IgD-negative memory B cell (primary cell): ENCODE measurements around the gene NCAM1. TPM values are rescaled to one million over a fixed set of nuclear protein-coding genes. Genes with fewer than 3 reads are reported as not detected.
A peak's percentile ranks its signal among the peaks of the same experiment; 100 is the strongest.

Experiments used
- H3K27ac Mint-ChIP-seq, 3 donors: one replicate each; pipeline ENCODE4 v1.8.0; 2020 to 2022; ENCODE audit warnings: mild to moderate bottlenecking in 3 of 3, mixed read lengths in 3 of 3, moderate library complexity in 1 of 3
- H3K27me3 Mint-ChIP-seq: one replicate; pipeline ENCODE4 v1.8.0; 2021; ENCODE audit warnings: mixed read lengths
- H3K36me3 Mint-ChIP-seq: one replicate; pipeline ENCODE4 v1.8.0; 2020; ENCODE audit warnings: mild to moderate bottlenecking, mixed read lengths
- H3K4me1 Mint-ChIP-seq, 3 donors: one replicate each; pipeline ENCODE4 v1.8.0; 2020 to 2022; ENCODE audit warnings: mixed read lengths in 3 of 3, mild to moderate bottlenecking in 1 of 3
- H3K4me3 Mint-ChIP-seq, 4 donors: one replicate each; pipeline ENCODE4 v1.8.0; 2020 to 2022; ENCODE audit warnings: mild to moderate bottlenecking in 4 of 4, mixed read lengths in 4 of 4, moderate library complexity in 3 of 4
- H3K9me3 Mint-ChIP-seq, 3 donors: one replicate each; pipeline ENCODE4 v1.8.0; 2020 to 2021; ENCODE audit warnings: mixed read lengths in 3 of 3, mild to moderate bottlenecking in 1 of 3
- polyA plus RNA-seq: library from polyadenylated mRNA; unstranded; fragments of 300-500 nt; fragmentation: Illumina TruSeq; gene quantifications from one replicate; pipeline ENCODE4 v1.2.3, GENCODE V29; 2021

NCAM1 gene
- polyA plus RNA-seq, 1 donor from 2014 or later, result not detected

GRCh38 chr11:113075586-113076095 is 114.4 kb downstream of the NCAM1 start:
- Mint-ChIP-seq H3K4me3 (no peak overlapping the region), H3K9me3 (no peaks in the 10 kb centered on the region), H3K4me1 (no peaks in the 10 kb centered on the region), H3K27ac (no peak overlapping the region), H3K27me3 (no peaks in the 10 kb centered on the region), H3K36me3 (no peaks in the 10 kb centered on the region)

DNA sequence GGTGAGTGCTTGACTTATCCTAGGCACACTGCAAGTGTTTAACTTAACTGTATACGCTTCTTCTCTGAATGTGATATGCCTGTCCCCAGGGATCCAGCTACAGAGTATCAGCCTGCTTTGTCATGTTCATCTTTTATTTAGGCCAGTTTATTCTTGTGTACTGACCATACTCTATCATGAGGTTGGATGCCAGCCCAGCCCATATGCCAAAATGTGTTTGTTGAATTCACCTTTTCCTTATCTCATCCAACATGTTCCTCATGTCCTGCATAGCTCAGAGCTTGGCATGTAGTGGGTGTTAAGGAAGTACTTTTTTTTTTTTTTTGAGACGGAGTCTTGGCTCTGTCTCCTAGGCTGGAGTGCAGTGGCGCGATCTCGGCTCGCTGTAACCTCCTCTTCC is 116.2 kb downstream of the NCAM1 start:
- Mint-ChIP-seq H3K9me3 (no peaks in the 10 kb centered on the region), H3K4me3 (no peak overlapping the region), H3K36me3 (no peaks in the 10 kb centered on the region), H3K27ac (no peak overlapping the region), H3K27me3 (no peaks in the 10 kb centered on the region), H3K4me1 (no peaks in the 10 kb centered on the region)

- Mint-ChIP-seq H3K27ac (no peak overlapping the region), H3K9me3 (no peaks in the 10 kb centered on the region), H3K4me1 (no peaks in the 10 kb centered on the region), H3K36me3 (no peaks in the 10 kb centered on the region), H3K4me3 (no peak overlapping the region), H3K27me3 (peaks cover 3% of the 10 kb centered on the region)
These were observed 121.2 kb downstream of the NCAM1 start for GRCh38 chr11:113082341-113082955.

GRCh38 chr11:113083571-113083970 is 122.4 kb downstream of the NCAM1 start:
- no peaks in the 10 kb centered on the region for H3K4me1 Mint-ChIP-seq
- no peaks in the 10 kb centered on the region for H3K36me3 Mint-ChIP-seq
- H3K27me3 Mint-ChIP-seq, result peaks cover 3% of the 10 kb centered on the region
- H3K9me3 Mint-ChIP-seq, result no peaks in the 10 kb centered on the region
- H3K27ac Mint-ChIP-seq, result no peak overlapping the region
- no peak overlapping the region for H3K4me3 Mint-ChIP-seq

DNA sequence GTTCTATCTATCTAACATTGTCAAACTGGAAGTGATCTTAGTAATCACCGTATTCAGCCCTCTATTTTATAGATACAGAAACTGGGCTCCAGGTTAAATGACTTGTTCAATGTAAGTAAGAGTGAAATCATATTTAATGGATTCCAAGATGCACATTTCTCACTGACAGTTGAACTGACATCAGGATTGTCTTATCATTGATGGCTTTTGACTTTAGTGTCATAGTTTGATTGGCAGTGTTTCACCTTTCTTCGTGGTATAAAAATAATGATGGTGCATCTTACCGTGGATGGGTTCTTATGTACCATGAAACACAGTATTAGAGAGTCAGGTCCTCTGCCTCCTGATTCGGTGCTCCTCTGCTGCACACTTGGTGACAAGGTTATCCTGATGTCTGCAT is 123.1 kb downstream of the NCAM1 start:
- Mint-ChIP-seq H3K27me3 (peaks cover 3% of the 10 kb centered on the region), H3K27ac (no peak overlapping the region), H3K4me1 (no peaks in the 10 kb centered on the region), H3K36me3 (no peaks in the 10 kb centered on the region), H3K9me3 (no peaks in the 10 kb centered on the region), H3K4me3 (no peak overlapping the region)

DNA sequence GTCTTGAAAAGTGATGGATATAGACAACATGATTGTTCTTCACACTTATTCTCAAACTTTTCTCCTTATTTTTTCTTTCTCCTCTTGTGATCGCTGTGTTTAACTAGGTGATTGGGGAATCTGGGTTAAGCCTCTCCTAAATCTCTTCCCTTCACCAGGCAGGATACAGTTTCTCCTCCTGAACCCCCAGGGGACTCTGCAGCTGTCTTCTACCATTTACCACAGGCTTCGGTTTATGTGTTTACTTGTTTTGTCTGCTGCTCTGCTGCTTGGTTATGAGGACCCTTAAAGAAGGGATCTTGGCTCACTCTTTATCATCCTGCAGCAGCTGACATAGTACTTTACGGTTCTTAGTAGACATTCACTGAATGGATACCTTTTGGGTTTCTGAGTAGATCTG is 124.2 kb downstream of the NCAM1 start:
- Mint-ChIP-seq H3K4me1 (no peaks in the 10 kb centered on the region), H3K27me3 (peaks cover 4% of the 10 kb centered on the region), H3K27ac (peak overlapping the region in 1 of 3 donors; percentile 34), H3K4me3 (no peak overlapping the region), H3K9me3 (no peaks in the 10 kb centered on the region), H3K36me3 (no peaks in the 10 kb centered on the region)

- peaks cover 4% of the 10 kb centered on the region for H3K27me3 Mint-ChIP-seq
- no peaks in the 10 kb centered on the region for H3K36me3 Mint-ChIP-seq
- H3K4me3 Mint-ChIP-seq, result no peak overlapping the region
- H3K9me3 Mint-ChIP-seq, result no peaks in the 10 kb centered on the region
- H3K4me1 Mint-ChIP-seq, result no peaks in the 10 kb centered on the region
- no peak overlapping the region for H3K27ac Mint-ChIP-seq
These were observed 126.5 kb downstream of the NCAM1 start for GRCh38 chr11:113087706-113088105.

DNA sequence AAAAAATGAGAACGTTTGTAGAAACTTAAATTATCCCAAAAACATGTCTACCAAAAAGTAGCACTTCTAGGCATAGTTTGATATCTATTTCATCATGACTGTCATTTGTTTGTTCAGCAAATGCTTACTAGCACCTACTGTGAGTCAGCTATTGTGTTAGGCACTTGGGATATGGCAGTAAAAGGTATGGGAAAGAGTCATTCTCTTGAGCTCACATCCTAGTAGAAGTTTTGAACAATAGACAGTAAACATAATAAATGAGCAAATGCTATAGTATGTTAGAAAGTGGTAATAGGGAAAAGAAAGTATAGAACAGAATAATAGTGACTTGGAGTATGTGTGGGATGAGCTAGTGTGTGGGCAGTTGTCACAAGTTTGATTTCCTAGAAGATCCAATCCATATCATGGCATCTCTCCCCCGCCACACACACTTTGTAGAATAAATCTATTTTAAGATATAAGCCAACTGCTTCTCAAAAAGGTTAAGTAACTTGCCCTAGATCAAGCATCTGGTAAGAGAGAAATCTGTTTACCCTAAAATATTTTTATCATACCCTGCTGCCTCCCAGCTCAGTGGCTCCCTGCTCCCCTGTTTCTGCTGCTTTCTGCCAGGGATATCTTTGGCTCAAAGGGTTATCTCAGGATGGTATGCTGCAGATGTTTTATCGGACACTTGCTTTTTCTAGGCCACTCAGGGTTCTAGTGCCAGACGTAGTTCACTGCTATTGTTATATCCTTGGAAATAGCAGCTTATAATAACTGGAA is 129.7 kb downstream of the NCAM1 start:
- Mint-ChIP-seq H3K27me3 (peaks cover 5% of the 10 kb centered on the region), H3K4me1 (no peaks in the 10 kb centered on the region), H3K4me3 (no peak overlapping the region), H3K36me3 (no peaks in the 10 kb centered on the region), H3K27ac (no peak overlapping the region), H3K9me3 (no peaks in the 10 kb centered on the region)

DNA sequence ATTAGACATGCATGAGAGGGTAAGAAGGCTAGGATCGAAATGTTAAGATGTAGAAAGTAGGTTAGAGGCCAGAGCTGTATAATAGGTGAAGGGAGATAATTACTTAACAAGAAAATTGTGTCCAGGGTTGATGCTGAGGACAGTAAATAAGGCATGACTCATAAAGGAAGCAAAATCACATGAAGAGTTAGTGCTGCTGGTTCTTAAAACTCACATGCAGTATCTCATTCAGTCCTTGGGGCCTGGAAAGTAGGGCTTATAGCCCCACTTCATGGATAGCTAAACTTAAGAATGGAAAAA is 130.2 kb downstream of the NCAM1 start:
- no peaks in the 10 kb centered on the region for H3K9me3 Mint-ChIP-seq
- no peaks in the 10 kb centered on the region for H3K36me3 Mint-ChIP-seq
- H3K27ac Mint-ChIP-seq, result no peak overlapping the region
- H3K4me3 Mint-ChIP-seq, result no peak overlapping the region
- H3K4me1 Mint-ChIP-seq, result no peaks in the 10 kb centered on the region
- peaks cover 5% of the 10 kb centered on the region for H3K27me3 Mint-ChIP-seq

DNA sequence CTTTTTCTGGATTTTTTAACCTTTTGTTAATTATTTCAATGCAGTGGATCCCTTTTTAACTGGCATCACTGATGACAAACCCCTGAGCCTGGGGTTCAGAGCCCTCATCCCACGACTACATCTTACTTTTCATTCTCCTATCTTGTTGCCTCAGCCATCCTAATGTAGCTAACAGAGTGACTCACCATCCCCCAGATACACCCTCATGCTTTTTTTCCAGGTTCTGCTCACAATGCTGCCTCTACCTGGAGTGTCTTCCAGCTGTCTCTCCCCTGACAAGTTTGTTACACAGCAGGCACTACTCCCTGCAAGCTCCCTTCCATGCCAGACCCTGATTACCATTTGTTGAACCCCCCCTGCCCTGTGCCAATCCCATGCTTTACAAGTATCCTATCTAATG is 135.4 kb downstream of the NCAM1 start:
- Mint-ChIP-seq H3K4me1 (no peaks in the 10 kb centered on the region), H3K9me3 (no peaks in the 10 kb centered on the region), H3K4me3 (no peak overlapping the region), H3K27me3 (peaks cover 12% of the 10 kb centered on the region), H3K27ac (no peak overlapping the region), H3K36me3 (no peaks in the 10 kb centered on the region)

DNA sequence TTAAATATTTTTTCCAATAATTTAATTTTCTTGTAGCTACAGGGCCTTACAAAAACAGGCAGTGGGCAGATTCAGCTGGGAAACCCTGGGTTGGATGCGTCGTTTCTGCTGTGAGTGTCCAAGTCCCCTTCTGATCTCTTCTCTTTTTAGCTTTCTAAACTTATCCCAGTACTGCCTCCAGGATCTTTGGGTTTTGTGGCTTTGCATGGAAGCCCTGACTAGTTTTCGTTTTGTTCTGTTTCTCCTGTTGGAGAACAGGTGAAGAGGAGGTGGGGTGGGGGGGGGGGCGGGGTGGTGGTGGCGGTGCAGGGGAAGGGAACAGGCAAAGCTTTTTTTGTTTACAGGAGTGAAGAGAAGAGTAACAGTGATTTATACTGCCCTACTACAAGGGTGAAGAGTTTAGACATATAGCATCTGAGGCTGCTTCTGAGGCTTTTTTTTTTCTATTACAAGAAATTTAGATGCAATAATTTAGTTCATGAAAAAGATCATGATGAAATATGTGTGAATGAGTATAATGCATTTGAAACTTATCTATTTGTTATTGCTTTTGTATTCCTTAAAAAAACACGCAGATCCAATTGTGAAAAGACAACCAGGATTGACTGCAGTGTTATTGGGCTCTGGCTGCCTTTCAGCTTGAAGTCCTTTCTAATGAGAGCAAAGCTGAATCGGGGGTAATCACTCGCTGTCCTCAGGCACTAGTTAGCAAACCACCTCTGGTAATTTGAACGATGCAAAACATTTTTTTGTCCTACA is 142.9 kb downstream of the NCAM1 start:
- no peaks in the 10 kb centered on the region for H3K4me1 Mint-ChIP-seq
- peaks cover 7% of the 10 kb centered on the region for H3K27me3 Mint-ChIP-seq
- no peak overlapping the region for H3K27ac Mint-ChIP-seq
- no peak overlapping the region for H3K4me3 Mint-ChIP-seq
- peaks cover 0 to 5% (median 0%) of the 10 kb centered on the region in 3 donors for H3K9me3 Mint-ChIP-seq
- H3K36me3 Mint-ChIP-seq, result no peaks in the 10 kb centered on the region

DNA sequence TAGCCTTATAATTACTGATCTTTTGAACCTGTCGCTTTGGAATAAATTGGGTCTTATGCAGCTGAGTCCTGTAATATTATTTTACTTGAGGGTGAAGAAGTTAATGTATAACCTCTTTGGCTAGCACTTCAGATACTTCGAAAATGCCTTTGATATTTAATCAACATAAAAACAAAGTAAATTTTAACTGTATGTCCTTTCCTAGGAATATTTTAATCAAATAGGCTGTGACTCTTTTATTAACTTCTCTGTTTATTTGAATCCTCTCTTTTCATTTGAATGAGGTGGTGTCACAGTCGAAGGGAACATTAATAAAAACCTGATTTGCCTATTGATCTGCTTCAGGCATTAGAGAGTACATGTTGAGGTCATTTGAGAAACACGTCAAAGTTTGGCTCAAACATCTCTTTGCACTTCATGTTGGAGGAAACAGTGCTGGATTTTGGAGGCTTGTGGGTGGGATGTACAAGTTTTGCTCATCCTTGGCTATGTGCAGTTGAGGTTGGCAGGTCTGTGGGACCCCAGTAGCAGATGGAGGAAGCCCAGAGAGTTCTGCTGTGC is 143.6 kb downstream of the NCAM1 start:
- Mint-ChIP-seq H3K27ac (peak overlapping the region in 1 of 3 donors; percentile 34), H3K4me3 (no peak overlapping the region), H3K36me3 (no peaks in the 10 kb centered on the region), H3K9me3 (peaks cover 0 to 5% (median 0%) of the 10 kb centered on the region in 3 donors), H3K27me3 (peaks cover 7% of the 10 kb centered on the region), H3K4me1 (no peaks in the 10 kb centered on the region)

- Mint-ChIP-seq H3K36me3 (no peaks in the 10 kb centered on the region), H3K9me3 (peaks cover 0 to 5% (median 0%) of the 10 kb centered on the region in 3 donors), H3K4me3 (no peak overlapping the region), H3K27ac (no peak overlapping the region), H3K4me1 (no peaks in the 10 kb centered on the region), H3K27me3 (peaks cover under 1% of the 10 kb centered on the region)
These were observed 144.4 kb downstream of the NCAM1 start for GRCh38 chr11:113105592-113105991.

DNA sequence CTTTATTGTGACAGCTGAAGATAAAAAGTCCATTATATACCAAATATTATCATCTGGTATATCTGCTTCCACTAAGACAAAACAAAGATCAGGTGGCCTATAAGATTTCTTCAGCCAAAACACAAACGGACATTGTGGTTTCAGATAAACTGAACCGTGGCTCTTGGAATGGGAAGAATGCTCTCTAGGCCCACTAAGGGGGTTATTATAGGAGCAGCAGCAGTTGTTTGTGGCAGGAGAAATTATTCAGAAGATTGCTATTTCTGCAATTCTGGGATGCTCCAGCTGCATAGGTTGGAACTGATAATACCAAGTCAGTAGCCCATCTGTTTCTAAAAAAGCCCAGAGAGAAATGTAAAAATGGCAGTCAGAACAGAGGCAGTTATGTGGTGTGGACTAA is 145.3 kb downstream of the NCAM1 start:
- no peaks in the 10 kb centered on the region for H3K36me3 Mint-ChIP-seq
- no peak overlapping the region for H3K4me3 Mint-ChIP-seq
- no peak overlapping the region for H3K27ac Mint-ChIP-seq
- peaks cover 1% of the 10 kb centered on the region for H3K27me3 Mint-ChIP-seq
- no peaks in the 10 kb centered on the region for H3K4me1 Mint-ChIP-seq
- peaks cover 0 to 5% (median 0%) of the 10 kb centered on the region in 3 donors for H3K9me3 Mint-ChIP-seq

- Mint-ChIP-seq H3K27ac (no peak overlapping the region), H3K9me3 (peaks cover 0 to 5% (median 2%) of the 10 kb centered on the region in 3 donors), H3K27me3 (peaks cover 1% of the 10 kb centered on the region), H3K4me1 (no peaks in the 10 kb centered on the region), H3K4me3 (no peak overlapping the region), H3K36me3 (no peaks in the 10 kb centered on the region)
These were observed 148.8 kb downstream of the NCAM1 start for GRCh38 chr11:113110046-113110445.
